GM18502 (cell line): ENCODE measurements around the gene MTNR1B.

Source experiments
- ATAC-seq: cut with Tn5 transposase; IDR thresholded peaks from one replicate; pipeline ENCODE4 v1.9.1; 2021; ENCODE audit warnings: mild to moderate bottlenecking; ENCODE audit not compliant: unreplicated experiment, poor library complexity

The MTNR1B gene

DNA sequence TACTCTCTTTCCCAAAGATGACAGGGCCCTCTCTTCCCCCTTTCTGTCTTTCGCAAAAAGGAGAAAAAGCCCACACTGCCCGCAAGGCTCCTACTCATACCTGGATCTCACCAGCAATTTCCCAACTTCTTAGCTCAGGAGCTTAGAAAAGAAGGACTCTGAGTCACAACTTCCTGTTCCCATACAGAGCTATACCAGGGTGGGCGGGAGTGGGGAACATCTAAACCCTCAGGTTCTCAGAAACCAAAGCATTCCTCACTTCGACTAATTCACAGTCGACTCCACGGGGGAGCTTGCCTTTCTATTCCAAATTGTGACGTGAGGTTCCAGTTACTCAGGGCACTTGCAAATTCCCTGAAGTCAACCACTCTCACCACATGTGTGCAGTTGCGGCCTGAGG is 61.9 kb downstream of the MTNR1B start:
- ATAC-seq, result no peak
